IPS DF 4.7 (cell line): ENCODE data around the gene ERGIC1.

Experiments used
- DNase-seq: peaks from one replicate; pipeline ENCODE4 v3.0.0-alpha.2; 2013; ENCODE audit warnings: low spot score; ENCODE audit errors: extremely low read depth

The ERGIC1 gene

DNA sequence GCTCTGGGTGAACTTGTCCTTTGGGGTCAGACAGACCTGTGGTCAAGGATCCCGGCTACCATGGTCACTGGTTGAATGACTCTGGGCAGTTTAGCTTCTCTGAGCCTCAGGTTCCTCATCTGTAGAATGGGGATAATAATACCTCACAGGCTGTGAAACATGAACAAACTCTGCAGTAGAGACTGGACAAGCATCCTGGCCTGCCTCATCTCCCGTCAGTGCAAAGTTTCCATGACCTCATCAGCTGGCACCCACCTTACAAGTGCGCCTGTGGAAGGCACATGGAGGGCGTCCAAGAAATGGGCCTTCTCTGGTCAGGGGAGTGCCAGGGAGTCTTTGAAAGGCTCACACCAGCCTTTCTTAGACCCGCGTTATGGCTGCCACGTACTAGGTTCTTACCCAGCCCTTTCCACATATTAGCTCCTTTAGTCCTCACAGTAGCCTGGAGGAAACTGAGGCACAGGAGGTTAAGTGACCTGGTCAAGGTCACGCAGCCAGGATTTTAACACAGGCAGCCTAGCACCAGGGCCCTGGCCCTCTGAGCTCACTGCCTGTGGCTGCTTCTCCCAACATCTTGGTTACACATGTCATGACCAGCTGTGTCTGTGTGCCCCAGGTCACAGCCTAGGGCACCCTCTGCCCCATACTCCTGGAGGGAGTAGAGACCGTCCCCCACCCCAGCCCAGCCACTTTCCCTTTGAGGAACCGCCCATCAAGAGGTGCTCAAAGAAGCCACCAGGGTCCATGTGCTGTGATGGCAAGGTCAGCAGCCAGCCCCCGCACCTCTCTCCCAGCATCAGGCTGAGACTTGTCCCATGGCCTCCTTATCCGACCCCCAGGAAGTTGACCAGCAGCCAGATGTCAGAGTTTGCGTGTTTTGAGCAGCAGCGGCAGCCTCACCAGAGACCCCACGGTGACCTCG is 85.7 kb downstream of the ERGIC1 start:
- no peak for DNase-seq

DNA sequence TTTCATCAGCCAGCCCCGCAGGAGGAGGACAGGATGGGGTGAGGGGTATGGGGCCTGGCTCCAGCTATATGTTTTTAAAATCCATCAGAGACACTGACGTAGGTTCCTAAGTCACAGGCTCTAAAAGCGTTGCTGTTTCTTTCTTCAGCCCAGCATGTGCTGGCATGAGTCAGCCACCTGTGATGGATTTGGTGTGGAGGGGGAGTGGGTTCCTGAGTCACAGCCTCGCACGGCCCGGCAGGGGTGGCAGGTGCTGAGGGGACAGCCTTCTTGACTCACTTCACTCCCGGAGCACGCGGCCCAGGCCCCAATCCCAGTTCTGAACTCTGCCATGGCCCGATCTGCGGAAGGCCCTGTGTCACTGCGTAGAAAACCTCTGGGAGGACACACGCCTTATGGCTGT is 86.4 kb downstream of the ERGIC1 start:
- DNase-seq = no peak

DNA sequence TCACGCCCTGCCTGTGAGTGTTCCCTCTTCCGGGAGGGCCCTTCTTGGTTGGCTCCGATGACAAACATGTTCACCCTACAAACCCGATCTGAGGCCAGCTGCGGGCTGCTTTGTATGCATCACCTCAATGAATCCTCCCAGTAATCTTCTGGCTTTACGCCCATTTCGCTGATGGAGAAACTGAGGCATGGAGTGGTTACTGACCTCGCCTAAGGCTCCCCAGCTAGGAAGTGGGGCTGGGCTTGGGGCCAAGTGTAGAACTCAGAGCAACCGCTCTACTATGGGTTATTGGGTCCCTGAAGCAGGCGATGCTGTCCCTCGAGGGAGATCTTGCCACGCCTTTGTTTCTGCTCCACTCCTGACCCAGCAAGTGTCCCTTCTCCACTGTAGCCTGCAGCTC is 86.9 kb downstream of the ERGIC1 start:
- DNase-seq = no peak

DNA sequence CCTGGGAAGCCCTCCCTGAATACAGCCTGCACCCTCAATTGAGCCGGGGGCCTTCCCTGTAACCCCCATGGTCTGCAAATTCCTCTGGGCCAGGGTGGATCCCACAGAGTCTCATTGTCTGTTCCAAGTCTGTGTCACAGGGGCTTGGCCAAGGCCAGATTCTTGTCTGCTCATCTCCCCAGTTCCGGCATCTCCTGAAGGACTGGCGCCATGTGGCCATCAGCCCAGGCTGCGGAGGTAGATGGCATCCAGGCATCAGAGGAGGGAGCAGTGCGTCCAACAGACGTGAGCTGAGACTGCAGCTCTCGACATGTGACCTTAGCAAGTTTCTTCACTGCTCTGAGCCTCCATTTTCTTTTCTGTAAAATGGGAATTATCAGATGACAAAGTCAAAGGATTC is 87.9 kb downstream of the ERGIC1 start:
- DNase-seq = no peak

DNA sequence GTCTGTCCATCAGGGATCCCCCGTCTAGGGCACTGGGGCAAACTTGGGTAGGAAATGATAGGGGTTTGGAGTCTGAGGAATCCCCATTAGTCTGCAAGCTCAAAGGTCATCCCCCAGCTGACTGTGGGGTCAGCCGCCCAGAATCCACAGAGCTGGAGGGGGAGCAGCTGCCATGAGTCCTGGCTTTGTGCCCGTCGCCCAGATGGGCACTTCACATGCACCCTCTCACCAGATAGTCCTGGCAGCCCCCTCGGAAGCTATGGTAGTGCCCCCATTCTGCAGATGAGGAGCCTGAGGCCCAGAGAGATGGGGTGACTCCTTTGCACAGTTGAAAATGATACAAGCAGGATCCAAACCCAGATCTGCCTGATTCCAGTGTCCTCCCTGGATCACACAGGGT is 89.5 kb downstream of the ERGIC1 start:
- no peak for DNase-seq

DNA sequence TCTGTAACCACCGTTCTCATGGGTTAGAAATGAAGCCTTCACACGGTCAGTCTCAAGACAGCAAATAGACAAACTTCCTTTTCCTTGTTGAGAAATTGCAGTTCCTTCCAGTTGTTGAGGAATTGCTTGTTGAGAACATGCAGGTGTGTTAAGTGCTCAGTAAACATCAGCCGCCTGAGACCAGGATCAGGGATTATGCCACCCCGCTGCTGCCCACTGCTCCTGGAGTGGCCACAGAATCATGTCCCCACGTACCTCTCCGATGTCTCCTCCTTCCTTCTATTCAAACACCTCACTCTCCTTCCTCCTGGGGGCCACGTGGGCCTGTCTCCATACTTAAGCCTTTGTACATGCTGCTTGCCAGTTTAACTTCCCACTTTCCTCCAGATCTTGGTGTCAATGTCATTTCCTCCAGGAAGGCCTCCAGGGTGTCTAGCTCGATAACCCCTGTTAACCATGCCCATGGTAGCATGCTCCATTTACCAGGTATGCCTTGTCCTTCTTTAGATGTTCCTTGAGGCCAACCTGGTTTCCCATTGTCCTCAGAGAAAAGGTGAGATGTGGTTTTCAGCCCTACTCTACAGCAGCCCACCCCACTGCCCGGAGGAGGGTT is 91.4 kb downstream of the ERGIC1 start:
- DNase-seq = no peak

DNA sequence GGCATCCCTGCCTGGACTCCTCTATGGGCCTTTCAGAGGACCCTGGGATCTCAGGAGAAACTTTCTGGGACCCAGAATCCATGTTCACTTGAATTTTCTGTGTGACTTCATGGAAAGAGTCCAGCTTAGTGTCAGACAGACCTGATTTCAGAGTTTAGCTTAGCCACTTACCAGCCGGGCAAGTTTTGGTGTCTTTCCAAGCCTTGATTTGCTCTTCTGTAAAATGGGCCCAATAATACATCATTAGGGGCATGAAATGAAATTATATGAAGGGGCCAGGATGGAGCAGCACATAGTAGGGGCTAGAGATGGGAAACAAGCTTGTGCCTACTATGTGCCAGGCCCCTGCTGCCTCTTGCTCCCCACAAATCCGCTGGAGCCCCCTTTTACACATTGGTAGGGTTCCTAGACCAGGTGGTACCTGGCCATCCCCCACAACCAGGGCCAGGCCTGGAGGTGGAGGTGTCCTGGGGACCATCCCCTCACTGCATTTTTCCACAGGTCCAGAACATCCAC is 92.0 kb downstream of the ERGIC1 start:
- DNase-seq = no peak

DNA sequence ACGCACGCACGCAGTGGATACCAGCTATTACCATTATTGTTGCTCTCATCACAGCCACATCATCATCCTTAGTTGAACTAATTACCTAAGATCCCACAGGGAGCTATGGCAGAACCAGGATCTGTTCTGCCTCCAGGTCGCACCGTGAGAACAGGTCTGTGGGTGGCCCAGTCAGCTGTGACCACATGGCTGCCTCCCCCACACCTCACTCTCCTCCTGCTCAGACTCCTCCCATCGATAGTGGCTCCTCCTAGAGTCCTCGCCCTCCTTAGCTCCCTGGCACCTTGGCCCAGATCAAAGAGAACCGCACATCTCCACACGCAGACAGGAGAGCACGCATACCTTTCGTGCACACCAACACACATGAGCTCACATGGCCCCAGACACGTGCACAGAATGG is 92.7 kb downstream of the ERGIC1 start:
- DNase-seq = no peak

DNA sequence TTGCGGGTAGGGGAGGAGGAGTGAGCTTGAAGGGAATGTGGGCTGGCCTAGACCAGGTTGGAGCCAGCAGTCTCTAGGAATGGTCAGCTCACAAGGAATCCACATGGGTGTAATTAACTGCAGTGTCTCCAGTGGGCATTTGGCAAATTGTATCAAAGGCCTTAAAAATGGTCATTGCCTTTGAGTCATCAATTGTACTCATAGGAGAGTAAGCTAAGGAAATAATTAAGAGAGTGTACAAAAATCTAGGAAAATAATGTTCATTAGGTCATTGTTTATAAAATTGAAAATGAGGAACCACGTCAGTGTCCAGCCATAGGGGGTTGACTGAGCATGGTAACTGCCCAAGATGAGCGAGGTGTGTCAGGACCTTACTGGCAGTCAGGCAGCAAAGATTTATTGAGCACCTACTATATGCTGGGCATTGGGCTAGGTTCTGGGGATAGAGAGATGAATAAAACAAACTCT is 95.4 kb downstream of the ERGIC1 start:
- no peak for DNase-seq

DNA sequence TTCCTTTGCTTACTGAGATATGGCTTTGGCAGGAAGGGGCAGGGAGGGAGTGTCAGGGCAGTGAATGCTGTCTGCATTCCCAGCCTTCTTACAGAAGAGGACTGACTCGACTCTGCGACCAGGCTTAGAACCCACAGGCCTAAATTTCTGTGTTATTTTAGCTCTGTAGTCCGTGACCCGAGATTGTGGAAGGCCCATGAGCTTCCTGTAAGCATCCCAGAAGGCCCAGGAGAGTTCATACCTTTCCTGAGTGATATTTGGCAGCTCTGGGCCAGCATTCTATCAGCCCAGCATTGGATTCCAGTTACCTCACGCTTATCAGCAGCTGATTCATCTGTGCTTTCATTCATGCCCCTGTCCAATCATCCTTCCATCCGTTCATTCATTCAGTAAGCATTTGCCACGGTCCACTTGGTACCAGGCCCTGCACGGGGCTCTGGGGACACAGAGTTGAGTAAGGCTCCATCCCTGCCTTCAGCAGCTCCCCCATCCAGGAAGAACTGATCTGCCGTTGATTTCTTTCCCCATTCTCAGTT is 97.0 kb downstream of the ERGIC1 start:
- DNase-seq = no peak

DNA sequence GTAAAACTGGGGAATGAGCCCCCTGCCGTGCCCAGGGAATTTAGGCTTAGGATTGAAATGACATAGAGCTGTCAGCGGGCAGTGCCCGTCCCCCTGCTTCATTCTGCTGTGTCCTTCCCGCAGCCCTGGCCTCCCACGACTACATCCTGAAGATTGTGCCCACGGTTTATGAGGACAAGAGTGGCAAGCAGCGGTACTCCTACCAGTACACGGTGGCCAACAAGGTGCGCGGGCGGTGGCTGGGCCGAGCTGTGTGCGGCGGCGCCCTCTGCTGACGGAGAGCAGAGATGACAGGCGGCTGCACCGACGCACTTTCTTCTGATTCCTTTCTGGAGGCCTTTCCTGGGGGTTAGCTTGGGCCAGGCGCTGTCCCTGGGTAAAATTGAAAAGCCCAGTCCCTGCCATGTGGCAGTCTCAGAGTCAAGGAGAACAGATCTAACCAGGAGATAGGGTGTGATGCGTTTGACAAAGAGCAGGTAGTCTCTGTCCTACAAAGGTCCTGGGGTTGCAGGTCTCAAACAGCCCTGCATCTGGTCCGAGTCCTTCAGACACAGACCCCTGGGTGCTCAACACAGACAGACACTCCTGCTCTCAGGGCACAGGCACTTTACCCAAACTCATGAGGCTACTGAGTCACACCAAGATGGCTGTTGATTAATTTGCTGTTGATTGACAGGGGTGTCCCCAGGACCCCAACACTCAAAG is 98.4 kb downstream of the ERGIC1 start:
- DNase-seq = no peak

DNA sequence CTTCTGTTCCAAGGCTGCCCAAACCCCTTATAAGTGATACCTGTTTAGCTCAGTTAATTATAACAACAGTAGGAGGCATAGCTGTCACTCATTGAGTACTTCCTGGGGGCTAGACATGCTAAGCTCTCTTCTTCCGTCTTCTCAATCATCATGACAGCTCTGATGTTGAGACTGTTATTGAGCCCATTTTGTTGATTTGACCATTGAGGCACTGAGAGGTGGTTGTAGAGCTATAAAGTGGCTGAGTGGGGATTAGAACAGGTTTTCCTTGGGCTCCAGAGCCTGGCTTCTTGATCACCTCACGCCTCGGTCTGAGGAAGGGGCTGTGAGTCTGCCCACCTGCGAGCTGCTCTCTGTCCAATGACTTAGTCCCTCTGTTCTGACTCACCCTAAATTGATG is 99.2 kb downstream of the ERGIC1 start:
- DNase-seq = no peak

DNA sequence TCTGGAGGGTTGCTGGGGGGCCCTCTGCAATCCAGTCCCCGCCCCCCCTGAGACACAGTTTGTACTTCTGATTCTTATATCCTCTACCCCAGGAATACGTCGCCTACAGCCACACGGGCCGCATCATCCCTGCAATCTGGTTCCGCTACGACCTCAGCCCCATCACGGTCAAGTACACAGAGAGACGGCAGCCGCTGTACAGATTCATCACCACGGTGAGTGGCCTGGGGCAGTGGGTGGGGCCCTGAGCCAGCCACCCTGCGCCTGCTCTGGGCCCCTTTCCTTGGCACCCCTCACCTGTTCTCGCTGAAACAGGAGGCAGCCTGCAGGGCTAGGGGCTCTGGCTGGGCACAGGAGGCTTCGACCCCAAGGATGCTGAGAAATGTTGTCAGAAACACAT is 101.0 kb downstream of the ERGIC1 start:
- no peak for DNase-seq

DNA sequence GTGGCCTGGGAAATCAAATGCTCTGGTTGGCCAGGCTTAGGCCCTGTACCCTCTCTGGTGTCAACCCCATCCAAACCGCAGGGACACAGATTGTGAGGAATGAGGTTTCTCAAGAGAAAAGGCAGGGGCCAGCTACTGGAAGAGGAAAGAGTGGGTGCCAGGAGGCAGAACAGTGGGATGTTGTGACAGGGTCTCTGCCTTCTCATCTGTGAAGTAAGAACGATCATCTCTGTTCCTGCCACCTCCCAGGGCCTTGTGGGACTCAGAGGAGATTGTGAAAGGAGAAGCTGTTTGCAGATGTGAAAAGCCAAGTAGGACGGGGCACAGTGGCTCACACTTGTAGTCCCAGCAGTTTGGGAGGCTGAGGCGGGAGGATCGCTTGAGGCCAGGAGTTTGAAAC is 102.3 kb downstream of the ERGIC1 start:
- DNase-seq = no peak

DNA sequence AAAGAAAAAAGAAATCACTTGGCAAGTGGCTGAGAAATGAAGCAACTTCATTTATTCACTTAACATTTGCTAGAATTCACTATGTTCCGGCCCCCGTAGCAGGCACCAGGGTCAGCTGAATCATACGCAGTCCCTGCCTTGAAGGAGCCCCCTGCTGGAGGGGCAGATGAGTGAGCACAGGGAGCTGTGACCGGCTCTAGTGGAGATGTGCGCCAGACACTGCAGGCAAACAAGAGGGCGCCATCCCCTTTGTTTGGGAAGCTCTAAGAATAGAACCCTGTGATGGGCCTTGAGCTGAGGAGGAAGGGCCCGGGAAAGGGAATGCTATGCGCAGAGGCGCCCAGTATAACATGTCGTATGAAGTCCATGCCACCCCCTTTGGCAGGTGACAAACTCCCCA is 105.0 kb downstream of the ERGIC1 start:
- DNase-seq = no peak

DNA sequence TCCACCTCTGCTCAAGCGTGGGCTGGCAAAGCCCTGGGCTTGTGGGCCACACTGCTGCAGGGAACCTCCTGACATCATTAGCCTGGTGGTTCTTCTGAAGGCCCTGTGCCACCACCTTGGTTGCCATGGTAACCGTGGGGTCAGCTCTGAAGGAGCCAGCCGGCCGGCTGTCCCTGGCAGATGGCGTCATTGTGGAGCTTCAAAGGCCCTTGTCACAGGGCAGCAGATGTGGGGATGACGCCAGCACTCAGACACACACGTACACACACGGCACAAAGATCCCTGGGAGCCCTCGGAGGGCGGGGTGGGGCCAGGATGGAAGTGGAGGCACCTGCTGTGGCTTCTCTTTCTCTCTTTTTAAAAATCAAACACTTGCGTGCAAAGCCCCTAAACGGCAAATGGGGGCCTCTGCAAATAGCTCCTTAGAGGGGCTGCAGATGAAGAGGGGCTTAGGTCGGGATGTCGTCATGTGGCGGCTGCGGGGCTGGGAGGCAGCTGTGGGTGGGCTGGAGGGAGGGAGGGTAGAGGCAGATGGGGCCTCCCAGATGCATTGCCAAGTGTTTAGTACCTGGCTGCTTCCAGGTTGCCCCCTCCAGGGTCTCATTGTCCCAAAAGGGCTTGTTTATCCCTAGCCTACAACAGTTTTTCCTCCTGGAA is 105.7 kb downstream of the ERGIC1 start:
- no peak for DNase-seq

DNA sequence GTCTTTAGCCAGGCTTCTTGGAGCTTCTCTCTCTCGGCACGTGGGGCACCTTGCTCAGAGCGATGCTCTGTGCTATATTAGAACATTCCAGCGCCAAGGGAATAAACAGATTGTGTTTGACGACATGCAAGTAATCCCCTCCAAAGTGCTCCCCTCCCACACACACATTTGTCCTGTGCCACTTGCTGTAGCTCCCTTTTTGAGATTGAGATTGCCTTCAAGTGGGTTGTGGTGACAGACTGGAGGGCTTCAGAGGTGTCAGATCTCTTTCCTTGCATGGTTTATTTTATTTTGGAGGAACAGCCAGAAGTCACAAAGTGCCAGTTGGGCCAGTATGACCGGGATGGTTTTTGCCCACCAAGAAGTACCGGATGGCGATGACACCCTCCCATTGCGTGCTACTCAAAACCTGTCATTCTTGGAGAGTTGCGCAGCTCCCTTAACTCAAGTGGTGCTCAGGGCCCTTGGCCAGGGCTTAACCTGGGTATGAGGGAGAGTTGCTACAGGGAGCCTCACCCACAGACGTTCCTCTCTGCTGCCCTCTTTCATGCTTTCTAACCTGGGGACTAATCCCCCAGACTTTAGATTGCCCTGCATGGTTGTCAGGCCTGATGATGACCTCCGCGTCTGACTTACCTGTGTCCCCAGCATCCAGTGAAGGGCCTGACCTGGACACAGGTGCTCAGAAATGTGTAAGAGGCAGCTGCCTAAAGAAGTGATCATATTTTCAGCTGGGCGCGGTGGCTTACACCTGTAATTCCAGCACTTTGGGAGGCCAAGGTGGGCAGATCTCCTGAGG is 106.4 kb downstream of the ERGIC1 start:
- no peak for DNase-seq

DNA sequence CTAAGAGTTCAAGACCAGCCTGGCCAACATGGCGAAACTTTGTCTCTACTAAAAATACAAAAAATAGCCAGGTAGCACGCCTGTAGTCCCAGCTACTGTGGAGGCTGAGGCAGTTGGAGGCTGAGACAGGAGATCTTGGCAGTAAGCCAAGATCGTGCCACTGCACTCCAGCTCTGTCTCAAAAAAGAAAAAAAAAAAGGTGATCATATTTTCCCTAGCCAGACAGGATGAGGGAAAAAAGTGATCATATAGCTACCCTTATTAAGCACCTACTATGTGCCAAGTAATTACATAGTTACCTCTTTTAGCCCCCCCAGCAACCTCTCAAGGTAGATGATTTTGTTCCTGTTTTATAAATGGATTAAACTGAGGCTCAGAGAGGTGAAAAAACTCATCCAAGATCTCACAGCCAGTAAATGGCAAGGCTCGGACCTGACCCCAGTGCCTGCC is 107.0 kb downstream of the ERGIC1 start:
- DNase-seq = no peak

DNA sequence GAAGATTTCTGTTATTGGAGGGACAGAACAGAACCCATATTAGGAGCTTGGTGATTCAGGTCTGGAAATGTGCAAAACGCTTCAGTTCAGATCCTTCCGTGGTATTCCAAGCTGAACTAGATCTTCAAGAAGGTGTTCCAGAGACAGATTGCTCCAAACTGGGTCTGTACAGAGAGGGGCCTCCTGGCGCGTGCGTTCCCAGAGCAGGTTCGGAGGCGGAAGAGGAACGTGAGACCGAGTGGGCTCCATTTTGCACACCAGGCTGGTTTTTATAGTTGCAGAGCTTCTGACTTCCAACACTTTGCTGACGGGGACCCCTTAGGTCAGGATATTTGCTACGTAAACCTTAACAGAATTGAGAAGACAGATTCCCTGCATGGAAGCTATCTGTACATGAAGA is 108.5 kb downstream of the ERGIC1 start:
- no peak for DNase-seq

DNA sequence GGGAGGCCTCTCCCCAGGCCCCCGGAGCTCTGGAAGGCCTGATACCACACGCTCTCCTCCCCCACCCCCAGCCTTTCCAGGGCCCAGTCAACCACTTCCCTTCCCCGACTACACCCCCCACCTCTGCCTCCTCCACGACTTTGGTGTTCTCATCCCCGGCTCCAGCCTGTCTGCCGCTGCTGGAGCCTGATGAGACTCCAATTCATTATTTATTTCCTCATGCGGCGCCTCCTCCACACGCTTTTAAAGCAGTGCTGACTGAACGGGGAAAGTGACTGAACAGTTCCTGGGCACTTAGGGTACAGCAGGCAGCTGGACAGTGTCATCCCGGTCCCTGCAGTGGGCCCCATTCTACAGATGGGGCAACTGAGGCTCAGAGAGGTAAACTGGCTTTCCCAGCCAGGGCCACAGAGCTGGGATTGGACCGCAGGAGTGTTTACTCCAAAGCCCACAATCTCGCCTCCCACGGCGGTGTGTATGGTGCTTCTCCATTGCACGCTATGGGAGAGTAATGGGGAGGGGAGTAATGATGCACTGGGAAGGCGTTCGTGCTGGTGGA is 109.3 kb downstream of the ERGIC1 start:
- DNase-seq = no peak
